Neuronal stem cell (in vitro differentiated cells): ENCODE measurements around the gene SLF2.

Source experiments
- DNase-seq: peaks from one replicate; pipeline ENCODE4 v3.0.0-alpha.2; 2013; ENCODE audit warnings: low spot score
- H2AFZ ChIP-seq: one replicate; pipeline ENCODE4 v1.6.1; 2013; ENCODE audit warnings: mild to moderate bottlenecking, low read length, inconsistent platforms
- H2AK5ac ChIP-seq: 2 replicates; pipeline ENCODE4 v1.6.1; 2013; ENCODE audit warnings: low read depth, mild to moderate bottlenecking, inconsistent platforms, low read length, moderate library complexity, mixed read lengths
- H2BK120ac ChIP-seq: 2 replicates; pipeline ENCODE4 v1.6.1; 2013; ENCODE audit warnings: low read depth, mild to moderate bottlenecking, inconsistent platforms, low read length, moderate library complexity, mixed read lengths
- H2BK12ac ChIP-seq: one replicate; pipeline ENCODE4 v1.6.1; 2013; ENCODE audit warnings: low read length, inconsistent platforms
- H2BK15ac ChIP-seq: 2 replicates; pipeline ENCODE4 v1.6.1; 2013; ENCODE audit warnings: mild to moderate bottlenecking, low read length, inconsistent platforms, mixed read lengths
- H2BK5ac ChIP-seq: one replicate; pipeline ENCODE4 v1.6.1; 2013; ENCODE audit warnings: inconsistent platforms, mild to moderate bottlenecking, low read length, moderate library complexity
- H3K14ac ChIP-seq: one replicate; pipeline ENCODE4 v1.6.1; 2013; ENCODE audit warnings: low read length, inconsistent platforms
- H3K18ac ChIP-seq: 2 replicates; pipeline ENCODE4 v1.6.1; 2013; ENCODE audit warnings: low read length, inconsistent platforms
- H3K23ac ChIP-seq: 2 replicates; pipeline ENCODE4 v1.6.1; 2013; ENCODE audit warnings: low read depth, mild to moderate bottlenecking, mixed read lengths, low read length, inconsistent platforms; ENCODE audit not compliant: poor library complexity
- H3K27ac ChIP-seq: replicated peaks from 3 replicates; pipeline ENCODE4 v1.5.1; 2013; ENCODE audit warnings: low read length, inconsistent platforms
- H3K27me3 ChIP-seq, 3 experiments: 2 replicates each; pipeline ENCODE4 v1.6.1; 2013; ENCODE audit warnings: low read length in 3 of 3, mild to moderate bottlenecking in 2 of 3, inconsistent platforms in 1 of 3, low read depth in 1 of 3, mixed read lengths in 1 of 3, moderate library complexity in 1 of 3; ENCODE audit not compliant: control insufficient read depth in 3 of 3, insufficient read depth in 3 of 3
- H3K36me3 ChIP-seq, 2 donors: replicated peaks in 1 of 2; 2 replicates each; pipeline ENCODE4 v1.6.1; 2013; ENCODE audit warnings: low read length in 2 of 2; ENCODE audit not compliant: control insufficient read depth in 2 of 2, insufficient read depth in 2 of 2
- H3K4ac ChIP-seq: 2 replicates; pipeline ENCODE4 v1.6.1; 2013; ENCODE audit warnings: inconsistent platforms, mild to moderate bottlenecking, low read length, moderate library complexity
- H3K4me1 ChIP-seq, 2 donors: 1 replicate in 1 of 2; 2 replicates in 1 of 2; pipeline ENCODE4 v1.6.1; 2013; ENCODE audit warnings: low read length in 2 of 2, low read depth in 1 of 2; ENCODE audit not compliant: control insufficient read depth in 2 of 2, insufficient read depth in 1 of 2
- H3K4me2 ChIP-seq: one replicate; pipeline ENCODE4 v1.6.1; 2013; ENCODE audit warnings: mild to moderate bottlenecking, low read length, inconsistent platforms; ENCODE audit not compliant: insufficient read depth, poor library complexity, severe bottlenecking
- H3K4me3 ChIP-seq, 2 donors: 2 replicates each; pipeline ENCODE4 v1.5.1; 2013; ENCODE audit warnings: low read length in 2 of 2, mild to moderate bottlenecking in 2 of 2, inconsistent platforms in 1 of 2, moderate library complexity in 1 of 2
- H3K79me1 ChIP-seq: one replicate; pipeline ENCODE4 v1.6.1; 2013; ENCODE audit warnings: low read depth, mild to moderate bottlenecking, inconsistent platforms, low read length, moderate library complexity
- H3K9ac ChIP-seq: one replicate; pipeline ENCODE4 v1.6.1; 2013; ENCODE audit warnings: mild to moderate bottlenecking, low read depth, low read length, inconsistent platforms; ENCODE audit not compliant: poor library complexity
- H3K9me3 ChIP-seq, 2 donors: replicated peaks in 1 of 2; 2 replicates each; pipeline versions ENCODE3 to v1.6.1; 2013; ENCODE audit warnings: low read length in 2 of 2, mild to moderate bottlenecking in 2 of 2, inconsistent platforms in 1 of 2, low read depth in 1 of 2, mixed read lengths in 1 of 2, moderate library complexity in 1 of 2; ENCODE audit not compliant: control insufficient read depth in 2 of 2, insufficient read depth in 1 of 2
- H4K8ac ChIP-seq: one replicate; pipeline ENCODE4 v1.6.1; 2013; ENCODE audit warnings: low read depth, mild to moderate bottlenecking, inconsistent platforms, low read length, moderate library complexity
- H4K91ac ChIP-seq: one replicate; pipeline ENCODE4 v1.6.1; 2013; ENCODE audit warnings: low read length, low read depth, mild to moderate bottlenecking, inconsistent platforms; ENCODE audit not compliant: poor library complexity
- WGBS, 2 donors: extraction: QIAGEN DNeasy Blood & Tissue Kit; methylation state at CpG; one replicate each; pipeline ENCODE4 v1.1.7; 2013; ENCODE audit warnings: missing lambda C conversion rate in 2 of 2, mixed read lengths in 1 of 2; ENCODE audit not compliant: insufficient read length in 2 of 2, insufficient replicate concordance in 1 of 2; ENCODE audit errors: extremely low coverage in 2 of 2; 5-methylcytosine and 5-hydroxymethylcytosine counted together

SLF2 gene

GRCh38 chr10:100890673-100891317 is 22.0 kb upstream of the SLF2 start:
- H2BK15ac ChIP-seq: no peak overlapping the region
- no peaks in the 10 kb centered on the region for H3K79me1 ChIP-seq
- no peak overlapping the region for H3K23ac ChIP-seq
- DNase-seq: no peak
- H3K27me3 ChIP-seq: no peaks in the 10 kb centered on the region
- H3K4ac ChIP-seq: no peak overlapping the region
- no peak overlapping the region for H3K4me3 ChIP-seq
- peaks cover 10 to 19% of the 10 kb centered on the region in 2 donors for H3K4me1 ChIP-seq
- no peak overlapping the region for H3K4me2 ChIP-seq
- no peak overlapping the region for H4K91ac ChIP-seq
- H2AK5ac ChIP-seq: no peak overlapping the region
- H2AFZ ChIP-seq: peak overlapping the region; percentile 85
- H3K36me3 ChIP-seq: no peaks in the 10 kb centered on the region
- H3K27ac ChIP-seq: no peak overlapping the region
- H3K9ac ChIP-seq: no peak overlapping the region
- H3K9me3 ChIP-seq: peaks cover 0 to 3% of the 10 kb centered on the region in 2 donors
- H4K8ac ChIP-seq: no peak overlapping the region
- H2BK120ac ChIP-seq: no peak overlapping the region
- no peak overlapping the region for H3K14ac ChIP-seq
- H2BK12ac ChIP-seq: no peak overlapping the region
- no CpG with 5 or more reads among the region's 7 CpGs for WGBS, 2 donors
- no peak overlapping the region for H3K18ac ChIP-seq
- no peak overlapping the region for H2BK5ac ChIP-seq

DNA sequence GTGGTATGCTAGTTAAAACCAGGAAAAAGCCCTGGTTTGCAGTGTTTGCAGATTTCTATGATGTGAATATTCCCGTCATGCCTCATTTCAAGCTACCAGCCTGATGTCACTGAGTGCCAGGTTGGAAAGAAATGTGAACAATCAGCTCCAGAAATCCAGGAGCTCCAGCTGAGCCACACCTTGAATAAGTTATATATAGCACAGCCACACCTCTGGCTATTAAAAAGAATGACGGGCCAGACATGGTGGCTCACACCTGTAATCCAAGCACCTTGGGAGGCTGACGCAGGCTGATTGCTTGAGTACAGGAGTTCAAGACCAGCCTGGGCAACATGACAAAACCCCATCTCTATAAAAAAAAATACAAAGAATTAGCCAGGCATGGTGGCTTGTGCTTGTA is 18.7 kb upstream of the SLF2 start:
- Histone ChIP-seq H2BK120ac (no peak overlapping the region), H2BK12ac (no peak overlapping the region), H2AFZ (no peak overlapping the region), H3K4me1 (peaks cover 10 to 25% of the 10 kb centered on the region in 2 donors), H3K9me3 (peaks cover 0 to 3% of the 10 kb centered on the region in 2 donors), H2BK5ac (no peak overlapping the region), H2AK5ac (no peak overlapping the region), H3K4ac (no peak overlapping the region), H3K23ac (no peak overlapping the region), H3K14ac (no peak overlapping the region), H3K79me1 (no peaks in the 10 kb centered on the region), H4K8ac (no peak overlapping the region), H3K9ac (no peak overlapping the region), H3K36me3 (no peaks in the 10 kb centered on the region), H2BK15ac (no peak overlapping the region), H3K18ac (no peak overlapping the region), H3K4me2 (no peak overlapping the region), H3K4me3 (no peak overlapping the region), H3K27ac (no peak overlapping the region), H3K27me3 (no peaks in the 10 kb centered on the region), H4K91ac (no peak overlapping the region)
- DNase-seq: no peak
- no CpG with 5 or more reads among the region's 3 CpGs for WGBS, 2 donors

GRCh38 chr10:100894589-100895294 is 18.0 kb upstream of the SLF2 start:
- H3K27me3 ChIP-seq: no peaks in the 10 kb centered on the region
- no peak overlapping the region for H2BK15ac ChIP-seq
- no peaks in the 10 kb centered on the region for H3K36me3 ChIP-seq
- H3K4me3 ChIP-seq: no peak overlapping the region
- no peak overlapping the region for H3K27ac ChIP-seq
- H2AFZ ChIP-seq: no peak overlapping the region
- H3K9me3 ChIP-seq: peaks cover 0 to 3% of the 10 kb centered on the region in 2 donors
- no peak overlapping the region for H4K8ac ChIP-seq
- no peak for DNase-seq
- no CpG with 5 or more reads among the region's 7 CpGs for WGBS, 2 donors
- H3K9ac ChIP-seq: no peak overlapping the region
- peaks cover 10 to 20% of the 10 kb centered on the region in 2 donors for H3K4me1 ChIP-seq
- H3K14ac ChIP-seq: no peak overlapping the region
- no peaks in the 10 kb centered on the region for H3K79me1 ChIP-seq
- no peak overlapping the region for H4K91ac ChIP-seq
- no peak overlapping the region for H2BK12ac ChIP-seq
- no peak overlapping the region for H2BK120ac ChIP-seq
- no peak overlapping the region for H3K18ac ChIP-seq
- no peak overlapping the region for H2BK5ac ChIP-seq
- H3K4me2 ChIP-seq: no peak overlapping the region
- no peak overlapping the region for H3K23ac ChIP-seq
- H3K4ac ChIP-seq: no peak overlapping the region
- H2AK5ac ChIP-seq: no peak overlapping the region

DNA sequence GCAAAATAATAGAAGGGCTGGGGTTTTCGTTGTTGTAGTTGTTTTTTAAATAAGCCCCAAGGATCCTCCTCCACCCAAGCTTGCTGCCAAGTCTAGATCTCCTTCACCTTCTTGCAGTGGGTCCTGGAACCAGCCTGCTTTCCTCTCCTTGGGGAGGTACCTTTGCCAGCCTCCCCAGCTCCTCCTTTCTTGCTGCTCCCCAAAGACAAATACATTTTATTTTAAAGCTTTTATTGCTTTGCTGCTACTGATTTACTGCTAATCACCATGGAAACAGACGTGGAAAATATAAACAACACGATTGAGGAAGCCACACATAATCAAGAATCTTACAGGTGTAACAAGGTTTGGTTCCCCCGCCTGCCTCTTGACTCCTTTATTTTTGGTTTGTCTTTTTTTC is 17.4 kb upstream of the SLF2 start:
- Histone ChIP-seq H3K14ac (no peak overlapping the region), H3K18ac (no peak overlapping the region), H3K23ac (no peak overlapping the region), H3K4me2 (no peak overlapping the region), H2BK120ac (no peak overlapping the region), H3K4me3 (no peak overlapping the region), H2BK12ac (no peak overlapping the region), H3K27ac (no peak overlapping the region), H2BK5ac (no peak overlapping the region), H3K79me1 (no peaks in the 10 kb centered on the region), H3K27me3 (no peaks in the 10 kb centered on the region), H3K9me3 (peaks cover 0 to 3% of the 10 kb centered on the region in 2 donors), H3K9ac (no peak overlapping the region), H4K91ac (no peak overlapping the region), H2BK15ac (no peak overlapping the region), H2AK5ac (no peak overlapping the region), H4K8ac (no peak overlapping the region), H3K4me1 (peaks cover 7 to 14% of the 10 kb centered on the region in 2 donors), H3K36me3 (no peaks in the 10 kb centered on the region), H3K4ac (no peak overlapping the region), H2AFZ (no peak overlapping the region)
- DNase-seq: no peak
- WGBS, 2 donors: no CpG with 5 or more reads among the region's 4 CpGs
